ENCODE measurements around the gene USP9Y. TPM values are rescaled to one million over a fixed set of nuclear protein-coding genes. Genes with fewer than 3 reads are reported as not detected.

The USP9Y gene
- total and polyA plus RNA-seq, 2 donors (not counting 3 experiments of a cell fraction or from before 2014, with no cell fraction given) = 13.6 to 17.4 TPM

- Histone ChIP-seq H3K4me2 (ENCODE audit: insufficient read depth, low read length) (no peak overlapping the region), H3K4me1 (ENCODE audit: control insufficient read depth, extremely low read depth, insufficient read depth, low read length) (peaks cover under 1% of the 10 kb centered on the region), H3K9me3 (replicated peaks; ENCODE audit: control insufficient read depth, insufficient read depth, low read length) (no peaks in the 10 kb centered on the region), H3K4me3 (replicated peaks in 1 of 3; ENCODE audit: insufficient read depth in 1 of 3, low read depth in 1 of 3, low read length in 3 of 3) (no peak overlapping the region), H3K36me3 (ENCODE audit: control insufficient read depth in 2 of 2, extremely low read depth in 1 of 2, insufficient read depth in 2 of 2, low read length in 2 of 2) (no peaks in the 10 kb centered on the region), H3K27me3 (ENCODE audit: control insufficient read depth in 2 of 2, insufficient read depth in 2 of 2, low read length in 2 of 2) (no peaks in the 10 kb centered on the region), H3K9me1 (replicated peaks; ENCODE audit: control insufficient read depth, extremely low read depth, insufficient read depth, low read length) (no peaks in the 10 kb centered on the region), H3K79me2 (ENCODE audit: control insufficient read depth, insufficient read depth, low read length) (no peaks in the 10 kb centered on the region), H4K20me1 (replicated peaks; ENCODE audit: control insufficient read depth, extremely low read depth, insufficient read depth, low read length) (no peaks in the 10 kb centered on the region), H2AFZ (ENCODE audit: low read depth, low read length) (no peak overlapping the region), H3K27ac (ENCODE audit: insufficient read depth, low read depth, low read length) (no peak overlapping the region), H3K9ac (replicated peaks; ENCODE audit: extremely low read depth, insufficient read depth, low read length) (no peak overlapping the region)
- ChIA-PET POLR2A (no interaction called here), CTCF (no interaction called here)
- FAIRE-seq (no peak), DNase-seq (ENCODE audit: low read depth, low spot score) (no peak)
- dilution Hi-C loops (cut with MboI; ENCODE audit: extremely low pct_ligation_motif_present, low sequenced_read_pairs) = no loop called here
- intact Hi-C loops (cut with micrococcal nuclease) = no loop called here
- TF ChIP-seq POLR2AphosphoS5 (IDR thresholded peaks at IDR 0.05; ENCODE audit: insufficient read depth, low read depth, low read length) (no peak), CTCF (IDR thresholded peaks at IDR 0.05; ENCODE audit: extremely low read depth in 1 of 2, insufficient read depth in 1 of 2, low read depth in 1 of 2, low read length in 2 of 2) (no peak), POLR2A (IDR thresholded peaks at IDR 0.05; ENCODE audit: low read depth, low read length) (no peak), EZH2 (IDR thresholded peaks at IDR 0.05; ENCODE audit: borderline replicate concordance, low read depth, low read length, severe bottlenecking) (no peak), FOS (IDR thresholded peaks at IDR 0.05; ENCODE audit: borderline replicate concordance, insufficient read depth, low read length) (no peak), JUN (IDR thresholded peaks at IDR 0.05; ENCODE audit: borderline replicate concordance, insufficient read depth, insufficient read length, low read depth) (no peak), GATA2 (IDR thresholded peaks at IDR 0.05; ENCODE audit: insufficient read depth, insufficient read length, low read depth, low read length) (no peak), MAX (IDR thresholded peaks at IDR 0.05; ENCODE audit: insufficient read depth, insufficient read length) (no peak), MYC (IDR thresholded peaks at IDR 0.05; ENCODE audit: low read depth, low read length) (no peak)
- BruUV-seq (replicated peaks) = no TSS peak
These were observed 43.1 kb downstream of the USP9Y start for GRCh38 chrY:12744091-12744490.
